ENCODE measurements around the gene ZNF468.
"Not testable (repeated sequence)": the region's sequence is repeated elsewhere in the genome, so short reads cannot be mapped to it uniquely, and the experiment has no call there.

Gene ZNF468

GRCh38 chr19:52829866-52830265 lies 27.6 kb downstream of the ZNF468 start:
- not testable (repeated sequence) for DNase-seq (ENCODE audit: low read depth, low spot score)

- DNase-seq (ENCODE audit: low read depth, low spot score): no peak
These were observed 31.7 kb downstream of the ZNF468 start for GRCh38 chr19:52825765-52826164.

- DNase-seq (ENCODE audit: low read depth, low spot score): no peak
These were observed 33.7 kb downstream of the ZNF468 start for GRCh38 chr19:52823676-52824075.

- DNase-seq (ENCODE audit: low read depth, low spot score): not testable (repeated sequence)
These were observed 36.0 kb downstream of the ZNF468 start, which contains the start of gene ZNF28 for GRCh38 chr19:52821204-52821960. Gene ZNF28 (minus strand): TSS chr19:52821633. CDS start chr19:52817958, 3,675 bp downstream.

GRCh38 chr19:52820472-52821203 lies 36.8 kb downstream of the ZNF468 start:
- DNase-seq (ENCODE audit: low read depth, low spot score): not testable (repeated sequence)

- DNase-seq (ENCODE audit: low read depth, low spot score): no peak
These were observed 47.6 kb downstream of the ZNF468 start for GRCh38 chr19:52809801-52810200.

- DNase-seq (ENCODE audit: low read depth, low spot score): not testable (repeated sequence)
These were observed 57.3 kb downstream of the ZNF468 start for GRCh38 chr19:52799950-52800640.

GRCh38 chr19:52789440-52789839 lies 68.0 kb downstream of the ZNF468 start:
- DNase-seq (ENCODE audit: low read depth, low spot score): no peak

Data from iPS DF 19.7 (cell line).